Epithelial cell of umbilical artery (primary cell): ENCODE results near the gene MMP8. TPM values are rescaled to one million over a fixed set of nuclear protein-coding genes. Genes with fewer than 3 reads are reported as not detected.

Source experiments
- total RNA-seq: library from RNA; depleted of rRNA; stranded (reverse); fragments of >200 nt; gene quantifications from 2 replicates; pipeline ENCODE4 v1.2.3, GENCODE V29; 2014

MMP8 gene
- total RNA-seq, result not detected in 2 replicates

GRCh38 chr11:102724904-102725500 is at the start of gene MMP8:
Gene MMP8 (minus strand): TSS chr11:102724954. CDS start chr11:102724855, 99 bp downstream.

GRCh38 chr11:102705626-102706025 is 19.1 kb downstream of the MMP8 start, which contains the start of gene MMP27:
Gene MMP27 (minus strand): TSS chr11:102705769. CDS start chr11:102705714, 55 bp downstream.

Other genes with a start within 250 kb of the MMP8 start
- 0.30 and 0.97 TPM in 2 replicates for gene MMP7, start 194.2 kb downstream of the MMP8 start, total RNA-seq
- not detected in 2 replicates for gene MMP20, start 99.6 kb downstream of the MMP8 start, total RNA-seq
- not detected in 2 replicates for gene MMP27, start 19.2 kb downstream of the MMP8 start, total RNA-seq
- gene MMP10, start 55.7 kb upstream of the MMP8 start, total RNA-seq, result 1.1 and 14.6 TPM in 2 replicates
- 11.9 and 2,455 TPM in 2 replicates for gene MMP1, start 73.2 kb upstream of the MMP8 start, total RNA-seq
- gene MMP3, start 118.7 kb upstream of the MMP8 start, total RNA-seq, result 0.46 TPM in 1 of 2 replicates, not detected in the other
- not detected in 2 replicates for gene MMP12, start 150.0 kb upstream of the MMP8 start, total RNA-seq
- not detected in 2 replicates for gene MMP13, start 230.8 kb upstream of the MMP8 start, total RNA-seq